ENCODE results near the gene CARD19. TPM values are rescaled to one million over a fixed set of nuclear protein-coding genes. Genes with fewer than 3 reads are reported as not detected.

The CARD19 gene
- total and polyA plus RNA-seq, 9 of the 15 experiments (the other 6 are each of a cell fraction or from before 2014, with no cell fraction given): 0.90 to 34.9 (median 14.6) TPM

- TF ChIP-seq ZNF609 (CRISPR knock-in tag; IDR thresholded peaks at IDR 0.05; ENCODE audit: borderline replicate concordance) (no peak), ZNF280A (IDR thresholded peaks at IDR 0.05; ENCODE audit: low read depth, partially characterized antibody) (no peak), SRF (CRISPR knock-in tag; IDR thresholded peaks at IDR 0.05) (no peak), U2AF1 (optimal IDR thresholded peaks at IDR 0.05; ENCODE audit: low read depth, low read length) (no peak), SMARCB1 (IDR thresholded peaks at IDR 0.05; ENCODE audit: insufficient read length, low read depth) (no peak), MED1 (CRISPR knock-in tag; IDR thresholded peaks at IDR 0.05; ENCODE audit: borderline replicate concordance) (no peak), KAT2B (IDR thresholded peaks at IDR 0.05; ENCODE audit: low read depth, low read length) (no peak), RBM22 (IDR thresholded peaks at IDR 0.05; ENCODE audit: low read depth, low read length, poor library complexity, severe bottlenecking) (no peak), ZNF445 (CRISPR knock-in tag; IDR thresholded peaks at IDR 0.05; ENCODE audit: low read depth) (no peak), ZNF217 (CRISPR knock-in tag; IDR thresholded peaks at IDR 0.05) (no peak)
Observed at GRCh38 chr9:93059011-93059714, 36.9 kb upstream of the CARD19 start (continued).

All from K562 (cell line).